Muscle of back (tissue), 11 donors: ENCODE data around the gene RXFP3. TPM values are rescaled to one million over a fixed set of nuclear protein-coding genes. Genes with fewer than 3 reads are reported as not detected.
A peak's percentile ranks its signal among the peaks of the same experiment; 100 is the strongest.
"Not testable (repeated sequence)": the region's sequence is repeated elsewhere in the genome, so short reads cannot be mapped to it uniquely, and the experiment has no call there.

ENCODE experiments used
- DNase-seq, 3 donors: peaks; one replicate each; pipeline versions ENCODE4 v3.0.0 to v3.0.0-alpha.2; 2013
- polyA plus RNA-seq, 10 donors: library from polyadenylated mRNA; unstranded; fragments of 120-200 nt; gene quantifications; one replicate each; pipeline ENCODE4 v1.2.1, GENCODE V29; 2013; ENCODE audit not compliant: insufficient read length in 10 of 10

Gene RXFP3
- polyA plus RNA-seq, 10 donors, result not detected

- DNase-seq, result no peak
These were observed 2.0 kb upstream of the RXFP3 start for GRCh38 chr5:33934176-33934575.

DNA sequence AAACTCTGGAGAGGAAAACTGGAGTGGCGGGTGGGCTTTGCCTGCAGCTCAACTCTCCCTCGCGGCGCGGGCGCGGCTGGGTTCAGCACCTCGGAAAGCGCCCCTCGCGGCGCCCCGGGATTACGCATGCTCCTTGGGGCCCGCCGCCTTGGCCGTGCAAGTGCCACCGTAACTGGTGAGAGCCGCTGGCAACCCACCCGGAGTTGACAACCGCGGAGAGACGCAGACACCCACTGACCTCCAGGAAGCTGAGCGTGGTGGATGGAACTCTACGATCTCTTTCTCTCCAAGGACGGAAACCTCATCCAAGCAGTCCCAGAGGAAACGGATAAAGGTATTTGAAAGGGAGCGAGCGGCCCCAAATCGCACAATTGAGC, 194 bp upstream of the RXFP3 start:
- DNase-seq, result peak; percentile 38 to 83 (median 68)

DNA sequence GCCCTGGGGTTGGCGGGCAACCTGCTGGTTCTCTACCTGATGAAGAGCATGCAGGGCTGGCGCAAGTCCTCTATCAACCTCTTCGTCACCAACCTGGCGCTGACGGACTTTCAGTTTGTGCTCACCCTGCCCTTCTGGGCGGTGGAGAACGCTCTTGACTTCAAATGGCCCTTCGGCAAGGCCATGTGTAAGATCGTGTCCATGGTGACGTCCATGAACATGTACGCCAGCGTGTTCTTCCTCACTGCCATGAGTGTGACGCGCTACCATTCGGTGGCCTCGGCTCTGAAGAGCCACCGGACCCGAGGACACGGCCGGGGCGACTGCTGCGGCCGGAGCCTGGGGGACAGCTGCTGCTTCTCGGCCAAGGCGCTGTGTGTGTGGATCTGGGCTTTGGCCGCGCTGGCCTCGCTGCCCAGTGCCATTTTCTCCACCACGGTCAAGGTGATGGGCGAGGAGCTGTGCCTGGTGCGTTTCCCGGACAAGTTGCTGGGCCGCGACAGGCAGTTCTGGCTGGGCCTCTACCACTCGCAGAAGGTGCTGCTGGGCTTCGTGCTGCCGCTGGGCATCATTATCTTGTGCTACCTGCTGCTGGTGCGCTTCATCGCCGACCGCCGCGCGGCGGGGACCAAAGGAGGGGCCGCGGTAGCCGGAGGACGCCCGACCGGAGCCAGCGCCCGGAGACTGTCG, 976 bp downstream of the RXFP3 start:
- DNase-seq, result peak in 1 of 3 donors; percentile 27

DNA sequence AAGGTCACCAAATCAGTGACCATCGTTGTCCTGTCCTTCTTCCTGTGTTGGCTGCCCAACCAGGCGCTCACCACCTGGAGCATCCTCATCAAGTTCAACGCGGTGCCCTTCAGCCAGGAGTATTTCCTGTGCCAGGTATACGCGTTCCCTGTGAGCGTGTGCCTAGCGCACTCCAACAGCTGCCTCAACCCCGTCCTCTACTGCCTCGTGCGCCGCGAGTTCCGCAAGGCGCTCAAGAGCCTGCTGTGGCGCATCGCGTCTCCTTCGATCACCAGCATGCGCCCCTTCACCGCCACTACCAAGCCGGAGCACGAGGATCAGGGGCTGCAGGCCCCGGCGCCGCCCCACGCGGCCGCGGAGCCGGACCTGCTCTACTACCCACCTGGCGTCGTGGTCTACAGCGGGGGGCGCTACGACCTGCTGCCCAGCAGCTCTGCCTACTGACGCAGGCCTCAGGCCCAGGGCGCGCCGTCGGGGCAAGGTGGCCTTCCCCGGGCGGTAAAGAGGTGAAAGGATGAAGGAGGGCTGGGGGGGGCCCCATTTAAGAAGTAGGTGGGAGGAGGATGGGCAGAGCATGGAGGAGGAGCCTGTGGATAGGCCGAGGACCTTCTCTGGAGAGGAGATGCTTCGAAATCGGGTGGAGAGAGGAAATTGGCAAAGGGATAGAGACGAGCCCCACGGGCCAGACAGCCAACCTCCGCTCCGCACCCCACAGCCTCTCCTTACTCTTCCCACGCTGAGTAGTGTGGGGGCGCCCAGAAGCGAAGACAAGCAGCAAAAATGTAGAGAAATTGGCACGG, 1.7 kb downstream of the RXFP3 start:
- DNase-seq, result peak in 1 of 3 donors; percentile 30

GRCh38 chr5:33938507-33938796, 2.3 kb downstream of the RXFP3 start:
- no peak for DNase-seq

GRCh38 chr5:33938881-33939280, 2.7 kb downstream of the RXFP3 start:
- DNase-seq, result peak in 1 of 3 donors; percentile 12

GRCh38 chr5:33939556-33940262, 3.5 kb downstream of the RXFP3 start:
- DNase-seq, result no peak

DNA sequence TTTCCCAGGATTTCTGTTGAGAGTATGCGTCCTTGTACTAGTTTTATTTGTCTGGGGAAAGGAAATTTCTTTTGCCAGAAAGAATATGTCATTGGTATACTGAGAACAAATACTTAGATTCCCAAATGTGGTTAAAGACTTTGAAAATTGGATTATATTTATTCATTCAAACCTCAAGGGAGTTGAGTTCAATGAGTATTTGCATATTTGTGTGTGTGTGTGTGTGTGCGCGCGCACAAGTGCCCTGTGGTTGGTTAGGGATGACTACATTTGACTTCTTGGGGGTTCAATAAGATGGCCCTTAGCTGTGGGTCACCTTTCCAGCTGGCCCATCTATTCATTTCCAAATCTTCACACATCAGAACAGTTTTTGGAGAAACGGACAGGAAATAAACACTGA, 4.9 kb downstream of the RXFP3 start:
- no peak for DNase-seq

DNA sequence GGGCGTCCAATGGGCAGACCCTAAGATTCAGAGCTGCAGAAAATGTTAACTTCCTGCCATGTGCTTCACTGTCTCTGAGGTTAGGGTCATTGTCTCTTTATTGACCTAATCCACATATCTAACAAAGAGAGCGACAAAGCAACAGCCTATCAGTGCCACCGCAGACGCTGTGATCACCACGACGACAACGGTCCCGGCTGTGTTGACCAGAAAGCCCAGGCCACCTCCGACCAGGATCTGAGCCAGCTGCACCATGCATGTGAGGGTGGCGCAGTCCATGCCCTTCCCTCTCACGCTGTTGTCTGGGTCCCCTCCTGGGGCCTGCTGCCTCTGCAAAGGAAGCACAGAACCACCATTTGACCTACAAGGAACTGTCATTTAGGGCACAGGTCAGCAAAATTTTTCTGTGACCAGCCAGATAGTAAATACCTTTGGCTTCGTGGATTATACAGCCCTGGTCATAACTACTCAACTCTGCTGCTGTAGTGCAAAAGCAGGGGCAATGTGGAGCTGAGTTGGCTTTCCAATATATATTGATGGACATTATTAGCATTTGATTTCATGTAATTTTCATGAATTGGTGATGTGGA, 8.5 kb downstream of the RXFP3 start:
- DNase-seq, result no peak

DNA sequence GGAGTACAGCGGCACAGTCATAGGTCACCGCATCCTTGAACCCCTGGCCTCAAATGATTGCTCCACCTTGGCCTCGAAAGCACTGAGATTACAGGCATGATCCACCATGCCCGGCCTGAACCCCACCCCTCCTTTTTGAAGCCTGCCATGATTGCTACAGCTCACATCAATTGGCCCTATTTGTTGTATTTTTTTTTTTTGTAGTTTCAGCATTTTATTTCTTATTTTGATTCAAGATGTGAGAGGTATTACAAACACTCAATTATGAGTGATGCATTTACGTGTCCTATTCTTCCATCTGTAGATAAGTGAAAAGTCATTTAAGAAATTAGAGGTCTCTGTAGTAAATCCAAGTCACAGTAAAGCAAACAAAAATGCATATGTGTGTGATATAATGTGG, 16.0 kb downstream of the RXFP3 start:
- not testable (repeated sequence) for DNase-seq

DNA sequence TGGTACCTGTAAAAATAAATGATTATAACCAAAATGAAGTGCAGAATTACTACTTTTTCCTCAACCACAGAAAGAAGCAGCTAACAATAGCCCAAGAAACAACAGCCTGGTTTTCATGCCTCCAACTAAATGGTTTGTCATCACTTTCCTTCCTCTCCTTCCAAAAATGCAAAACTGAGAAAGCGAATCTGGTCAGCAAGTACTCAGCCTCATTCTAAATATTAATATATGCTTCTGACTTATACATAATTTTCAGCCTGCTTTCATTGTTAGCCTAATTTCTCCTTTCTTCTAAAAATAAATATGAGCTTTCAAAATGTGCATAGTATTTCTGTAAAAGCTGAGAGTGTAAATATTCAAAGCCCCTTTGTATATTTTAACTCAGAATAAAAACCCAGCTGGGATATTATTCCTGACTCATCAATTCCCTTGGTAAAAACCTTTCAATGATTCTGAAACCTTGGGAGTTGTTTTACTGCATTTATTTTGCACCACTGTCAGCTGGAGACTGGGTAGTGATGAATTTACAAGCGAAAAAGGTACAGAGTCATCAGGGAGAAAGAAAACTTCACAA, 21.5 kb downstream of the RXFP3 start:
- no peak for DNase-seq

GRCh38 chr5:33958176-33958575, 22.0 kb downstream of the RXFP3 start:
- no peak for DNase-seq

DNA sequence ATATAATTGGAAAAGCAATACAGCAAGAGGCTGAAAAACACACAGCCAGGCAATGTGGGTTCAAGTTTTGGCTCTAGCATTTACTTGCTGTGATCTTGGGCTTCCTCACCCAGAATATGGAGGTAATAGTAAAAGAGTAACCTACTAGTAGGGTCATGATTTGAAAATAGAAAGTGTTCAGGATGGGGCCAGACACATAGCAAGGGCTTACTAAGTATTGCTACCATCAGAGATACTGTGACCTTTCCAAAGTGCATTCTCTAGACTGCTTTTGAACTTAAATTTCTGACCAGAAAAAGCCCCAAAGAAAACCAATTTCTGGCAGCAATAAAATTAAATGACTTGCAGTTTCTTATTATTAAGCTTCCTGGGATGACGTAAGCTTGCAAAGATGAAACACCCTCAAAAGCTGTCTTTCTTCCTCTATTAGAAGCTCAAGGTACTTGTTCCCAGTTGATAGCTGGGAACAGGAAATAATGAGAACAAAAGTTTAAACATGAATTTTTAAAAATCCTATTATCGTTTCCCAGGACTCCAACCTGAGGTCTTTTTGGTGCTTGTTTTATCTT, 28.0 kb downstream of the RXFP3 start:
- no peak for DNase-seq

DNA sequence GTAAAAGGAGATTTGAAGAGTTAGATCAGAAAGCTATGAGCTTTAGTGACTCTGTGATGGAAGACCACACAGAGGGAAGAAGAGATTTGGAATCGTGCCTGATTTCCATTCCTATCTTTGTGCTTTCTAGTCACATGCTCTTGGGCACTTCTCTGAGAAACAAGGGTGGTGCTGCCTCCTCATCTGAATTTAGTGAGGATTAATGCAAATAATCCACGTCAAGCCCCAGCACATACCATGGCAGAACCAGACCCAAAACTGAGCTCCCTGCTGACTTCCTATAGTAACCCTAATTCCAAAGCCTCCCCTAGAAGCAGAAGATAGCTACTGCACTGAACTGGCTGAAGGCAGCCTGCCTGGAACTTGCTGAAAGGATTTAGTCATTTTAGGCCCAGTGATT, 30.6 kb downstream of the RXFP3 start:
- no peak for DNase-seq

DNA sequence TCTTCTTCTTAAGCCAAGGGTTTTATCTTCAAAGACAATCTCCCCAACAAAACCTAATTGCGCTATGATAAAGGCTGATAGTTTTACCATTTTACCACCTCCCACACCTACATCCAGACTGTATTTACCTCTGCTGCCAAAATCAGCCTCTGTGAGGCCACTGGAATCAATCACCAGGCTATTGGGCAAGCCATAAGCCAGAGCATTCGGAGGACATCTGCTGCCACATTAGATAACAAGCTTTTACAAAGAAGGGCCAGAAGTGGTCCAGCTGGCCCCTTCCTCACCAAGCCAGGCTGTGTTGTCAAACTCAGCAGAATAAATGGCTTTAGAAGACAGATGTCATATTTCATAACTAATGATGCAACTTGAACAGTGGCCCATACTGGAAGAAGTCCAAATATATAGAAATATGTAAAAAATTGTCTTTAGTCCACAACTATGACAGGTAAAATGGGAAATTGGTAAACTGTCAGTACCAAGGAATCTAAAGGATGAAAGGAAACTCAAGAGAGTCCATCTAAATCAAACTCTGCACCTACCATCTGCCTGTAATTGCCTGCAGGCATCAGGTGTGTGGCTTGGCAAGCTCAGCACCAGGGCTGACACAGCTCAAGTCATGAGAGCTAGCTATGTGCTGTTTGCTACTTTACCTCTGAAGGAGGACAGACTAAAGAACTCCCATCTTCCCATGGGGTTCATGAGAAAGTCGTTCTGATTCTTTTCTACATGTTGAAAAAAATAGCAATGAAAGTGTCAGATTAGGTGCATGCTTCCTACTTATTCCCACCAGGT, 32.2 kb downstream of the RXFP3 start:
- no peak for DNase-seq

DNA sequence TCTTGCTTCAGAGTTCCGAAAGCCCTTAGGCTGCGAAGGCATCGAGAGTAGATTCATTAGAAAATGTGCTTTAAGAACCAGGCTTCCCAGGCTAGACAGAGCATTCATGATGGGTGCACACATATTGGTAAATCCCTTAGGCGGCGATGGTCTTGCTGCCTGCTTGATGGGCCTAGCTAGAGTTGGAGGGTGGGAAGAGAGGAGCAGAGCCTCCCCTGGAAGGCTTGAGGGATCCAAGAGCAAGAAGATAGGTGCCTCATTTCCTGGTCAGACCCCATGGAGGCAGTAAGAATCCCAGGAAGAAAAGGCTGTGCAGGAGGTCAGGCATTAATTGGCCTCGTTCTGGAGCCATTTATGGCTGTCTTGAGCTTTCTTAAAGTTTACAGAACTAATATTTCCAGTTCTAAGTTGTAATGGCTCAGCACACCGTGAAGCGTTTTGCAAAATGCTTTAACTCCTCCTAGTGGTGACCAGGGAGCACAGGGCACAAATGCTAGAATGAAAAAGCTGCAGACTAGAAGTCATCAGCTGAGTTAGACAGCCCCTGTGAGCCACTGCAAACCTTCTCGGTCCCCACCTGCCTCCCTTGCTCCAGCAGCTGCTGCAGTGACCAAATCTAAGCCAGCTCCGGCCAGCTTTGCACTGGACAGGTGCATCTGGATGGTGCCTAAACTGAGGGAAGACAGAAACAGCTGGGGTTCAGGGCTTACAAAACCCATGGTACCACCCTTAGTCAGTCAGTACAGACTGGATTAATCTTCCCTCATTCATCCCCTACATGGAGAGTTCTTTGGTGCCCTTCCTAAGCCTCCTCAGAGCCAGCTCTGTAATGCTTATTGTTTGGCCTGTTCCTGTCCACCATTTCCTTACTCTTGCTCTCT, 33.6 kb downstream of the RXFP3 start:
- DNase-seq, result peak; percentile 32 to 73 (median 48)

DNA sequence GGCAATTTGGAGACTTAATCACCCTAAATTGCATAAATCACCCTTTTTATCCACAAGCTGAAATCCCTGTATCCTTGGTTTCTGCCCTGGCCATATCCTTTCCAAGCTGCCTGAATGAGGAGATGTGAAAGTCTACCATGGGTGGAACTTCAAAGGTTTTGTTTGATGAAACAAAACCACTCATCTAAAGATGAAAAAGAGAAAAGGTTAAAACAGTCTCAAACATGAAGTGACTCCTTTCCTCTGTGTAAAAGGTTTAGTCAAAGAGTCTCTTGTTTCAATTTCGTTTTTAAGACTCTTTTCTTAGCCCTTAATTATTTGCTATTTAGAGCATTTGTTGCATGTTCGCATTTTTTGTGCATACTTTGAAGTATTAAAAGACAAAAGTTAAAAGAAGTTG, 37.1 kb downstream of the RXFP3 start:
- DNase-seq, result no peak

DNA sequence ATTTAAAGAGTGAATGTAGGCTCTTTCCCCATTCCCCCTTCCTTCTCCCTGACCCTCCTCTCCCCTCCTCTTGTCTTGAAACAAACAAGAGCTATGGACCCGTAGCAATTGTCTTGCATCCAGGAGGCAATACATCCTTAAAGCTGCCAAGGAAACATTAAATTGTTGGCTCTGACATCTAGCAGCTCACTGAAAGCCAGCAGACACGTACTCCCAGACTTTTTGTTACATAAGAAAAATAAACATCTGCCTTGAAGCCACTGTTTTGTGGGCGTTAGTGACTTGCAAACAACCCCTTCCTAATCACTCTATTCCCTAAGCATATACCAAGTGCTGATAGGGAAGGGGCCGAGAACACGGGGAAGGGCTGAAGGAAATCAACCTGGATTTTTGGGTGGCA, 39.7 kb downstream of the RXFP3 start:
- peak; percentile 42 to 87 (median 71) for DNase-seq

DNA sequence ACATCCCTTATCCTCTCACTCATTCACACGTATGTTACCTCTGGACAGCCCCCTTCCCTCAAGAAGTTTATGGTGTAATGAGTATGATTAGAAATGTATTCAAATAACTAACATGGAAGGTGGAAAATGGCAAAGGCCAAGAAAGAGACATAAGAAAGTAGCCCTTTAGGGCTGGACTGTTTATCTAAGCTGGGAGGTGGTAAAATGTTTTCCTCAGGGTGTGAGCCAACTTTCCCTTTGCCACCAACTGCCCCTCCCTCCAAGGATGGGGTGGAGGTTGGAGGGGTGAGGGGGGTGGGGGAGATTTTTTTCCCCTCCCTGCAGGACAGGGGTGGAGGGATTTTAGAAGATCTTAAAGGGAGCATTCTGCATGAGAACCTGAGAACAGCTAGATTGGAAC, 40.1 kb downstream of the RXFP3 start:
- DNase-seq, result no peak

DNA sequence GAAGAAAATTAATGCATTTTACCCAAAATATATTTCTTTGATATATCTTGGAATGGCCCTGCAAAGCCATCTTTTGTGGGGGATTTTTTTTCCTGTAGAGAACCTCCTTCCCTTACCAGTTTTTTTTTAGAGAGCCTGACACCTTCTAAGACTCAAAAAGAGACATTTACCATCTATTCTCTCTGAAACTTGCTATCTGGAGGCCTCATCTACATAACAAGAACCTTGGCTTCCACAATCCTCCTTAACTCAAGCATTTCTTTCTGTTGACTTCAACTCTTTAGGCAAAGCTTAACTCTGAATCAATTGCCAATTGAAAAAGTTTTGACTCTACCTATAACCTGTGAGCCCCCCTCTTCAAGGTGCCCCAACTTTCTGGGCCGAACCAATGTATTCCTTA, 42.1 kb downstream of the RXFP3 start:
- DNase-seq, result no peak
